A204.1 (cell line): Measurements from ENCODE around the gene MAN1C1.

ENCODE experiments used
- FAIRE-seq: peaks from 2 replicates; lab custom pipeline; 2012; peaks lifted over from hg19 to GRCh38; lab: Jason Lieb, UNC

Gene MAN1C1

GRCh38 chr1:25818569-25818968 lies 202.0 kb downstream of the MAN1C1 start:
- FAIRE-seq, result no peak

- peak; percentile 11 for FAIRE-seq
Observed at GRCh38 chr1:25819491-25820246, 203.1 kb downstream of the MAN1C1 start, which contains the start of gene MTFR1L. MTFR1L (plus strand) TSS chr1:25819954; CDS start chr1:25823105, 3,151 bp downstream.

GRCh38 chr1:25820247-25821111 lies 203.9 kb downstream of the MAN1C1 start:
- no peak for FAIRE-seq

GRCh38 chr1:25821112-25821476 lies 204.5 kb downstream of the MAN1C1 start:
- no peak for FAIRE-seq

- no peak for FAIRE-seq
Observed at GRCh38 chr1:25821630-25822091, 205.1 kb downstream of the MAN1C1 start.

GRCh38 chr1:25825605-25826004 lies 209.0 kb downstream of the MAN1C1 start:
- FAIRE-seq, result no peak

- FAIRE-seq, result no peak
Observed at GRCh38 chr1:25826571-25826970, 210.0 kb downstream of the MAN1C1 start.

GRCh38 chr1:25828491-25828890 lies 211.9 kb downstream of the MAN1C1 start:
- FAIRE-seq, result no peak

GRCh38 chr1:25829046-25829445 lies 212.5 kb downstream of the MAN1C1 start:
- no peak for FAIRE-seq

GRCh38 chr1:25831569-25832196 lies 215.1 kb downstream of the MAN1C1 start:
- no peak for FAIRE-seq

- FAIRE-seq, result no peak
Observed at GRCh38 chr1:25832336-25833037, 215.9 kb downstream of the MAN1C1 start.

GRCh38 chr1:25833158-25833557 lies 216.6 kb downstream of the MAN1C1 start:
- no peak for FAIRE-seq
